HL-60/S4 treated with retinoic acid at 250 ng/mL for 4 days and 3 days (cell line): Measurements from ENCODE around the gene OR4Q2.
"Not testable (repeated sequence)": the region's sequence is repeated elsewhere in the genome, so short reads cannot be mapped to it uniquely, and the experiment has no call there.

Experiments
- in situ Hi-C: fragments of 300-500 bp; cut with MboI; formaldehyde crosslinking; loops from 2 replicates; pipeline ENCODE4 v1.7.0; 2022; ENCODE audit warnings: low sequenced_read_pairs

OR4Q2 gene

GRCh38 chr14:20001863-20002262, at the start of gene OR4Q2:
Gene OR4Q2, plus strand, starts transcription at chr14:20002163.
- in situ Hi-C loops: no loop called here

GRCh38 chr14:19969735-19970134, 32.2 kb upstream of the OR4Q2 start:
- in situ Hi-C loops: not testable (repeated sequence)

- in situ Hi-C loops: no loop called here
Measured at GRCh38 chr14:19974844-19975243, 27.1 kb upstream of the OR4Q2 start.

GRCh38 chr14:19975291-19975690, 26.7 kb upstream of the OR4Q2 start, which contains the start of gene OR4K15:
Gene OR4K15, plus strand, starts transcription at chr14:19975591. Its CDS starts 0 bp downstream, at chr14:19975591.
- in situ Hi-C loops: no loop called here

GRCh38 chr14:19993438-19993837, 8.5 kb upstream of the OR4Q2 start:
- in situ Hi-C loops: no loop called here

- in situ Hi-C loops: no loop called here
Measured at GRCh38 chr14:20002319-20002718, 356 bp downstream of the OR4Q2 start.

GRCh38 chr14:20008156-20008555, 6.2 kb downstream of the OR4Q2 start:
- in situ Hi-C loops: no loop called here

- in situ Hi-C loops: no loop called here
Measured at GRCh38 chr14:20019257-20019865, 17.4 kb downstream of the OR4Q2 start, which contains the start of gene OR4K14. Gene OR4K14, minus strand, starts transcription at chr14:20019307. Its CDS starts 4,114 bp downstream, at chr14:20015193.

- in situ Hi-C loops: no loop called here
Measured at GRCh38 chr14:20031058-20031457, 29.1 kb downstream of the OR4Q2 start.

- in situ Hi-C loops: no loop called here
Measured at GRCh38 chr14:20035449-20035848, 33.5 kb downstream of the OR4Q2 start.

GRCh38 chr14:20035938-20036337, 34.0 kb downstream of the OR4Q2 start, which contains the start of gene OR4K13:
Gene OR4K13, minus strand, starts transcription at chr14:20036038. Its CDS starts 1,280 bp downstream, at chr14:20034758.
- in situ Hi-C loops: no loop called here

GRCh38 chr14:20044243-20044642, 42.3 kb downstream of the OR4Q2 start:
- in situ Hi-C loops: no loop called here

GRCh38 chr14:20048202-20048601, 46.2 kb downstream of the OR4Q2 start:
- in situ Hi-C loops: no loop called here
